CD14-positive monocyte (primary cell): ENCODE data around the gene GNRH2. TPM values are rescaled to one million over a fixed set of nuclear protein-coding genes. Genes with fewer than 3 reads are reported as not detected.
A peak's percentile ranks its signal among the peaks of the same experiment; 100 is the strongest.

Experiments
- DNase-seq, 3 donors: peaks; one replicate each; pipeline ENCODE4 v3.0.0-alpha.2; 2011 to 2022
- H2AFZ ChIP-seq: 2 replicates; pipeline ENCODE4 v1.6.0; 2012; ENCODE audit warnings: mild to moderate bottlenecking, low read depth, low read length, inconsistent platforms; ENCODE audit not compliant: insufficient read depth, poor library complexity, severe bottlenecking
- H3K27ac ChIP-seq, 2 donors: 1 replicate in 1 of 2; 2 replicates in 1 of 2; pipeline ENCODE4 v1.5.1; 2012 to 2013; ENCODE audit warnings: low read length in 2 of 2, control low read depth in 1 of 2, inconsistent platforms in 1 of 2, low read depth in 1 of 2, mild to moderate bottlenecking in 1 of 2
- H3K27me3 ChIP-seq, 2 donors: one replicate each; pipeline versions ENCODE4 v1.6.0 to v1.6.1; 2011 to 2013; ENCODE audit warnings: low read length in 2 of 2; ENCODE audit not compliant: control insufficient read depth in 2 of 2, insufficient read depth in 2 of 2
- H3K36me3 ChIP-seq, 2 donors: replicated peaks in 1 of 2; 1 replicate in 1 of 2; 2 replicates in 1 of 2; pipeline versions ENCODE4 v1.5.1 to v1.6.1; 2012 to 2013; ENCODE audit warnings: low read length in 2 of 2, control low read depth in 1 of 2, inconsistent platforms in 1 of 2, mild to moderate bottlenecking in 1 of 2; ENCODE audit not compliant: insufficient read depth in 2 of 2, control insufficient read depth in 1 of 2
- H3K4me1 ChIP-seq, 2 donors: 1 replicate in 1 of 2; 2 replicates in 1 of 2; pipeline versions ENCODE4 v1.5.1 to v1.6.1; 2012 to 2013; ENCODE audit warnings: low read length in 2 of 2, control low read depth in 1 of 2, inconsistent platforms in 1 of 2, mild to moderate bottlenecking in 1 of 2, moderate library complexity in 1 of 2; ENCODE audit not compliant: insufficient read depth in 2 of 2, control insufficient read depth in 1 of 2
- H3K4me2 ChIP-seq: replicated peaks from 2 replicates; pipeline ENCODE3; 2012; ENCODE audit warnings: low read length, moderate library complexity, mild to moderate bottlenecking; ENCODE audit not compliant: poor library complexity, severe bottlenecking; ENCODE audit errors: extremely low read depth
- H3K4me3 ChIP-seq, 3 experiments: fragments of 200-600 bp in 1 of 3; sonication (generic) in 1 of 3; replicated peaks in 1 of 3; 1 replicate in 2 of 3; 2 replicates in 1 of 3; pipeline ENCODE4 v1.5.1; 2011 to 2013; ENCODE audit warnings: low read length in 3 of 3, mild to moderate bottlenecking in 3 of 3, control low read depth in 2 of 3, low read depth in 2 of 3, inconsistent platforms in 1 of 3, moderate library complexity in 1 of 3
- H3K79me2 ChIP-seq: 2 replicates; pipeline ENCODE4 v1.6.0; 2012; ENCODE audit warnings: mild to moderate bottlenecking, control low read depth, inconsistent platforms, low read length, moderate library complexity; ENCODE audit not compliant: insufficient read depth
- H3K9ac ChIP-seq: 2 replicates; pipeline ENCODE4 v1.6.0; 2017; ENCODE audit warnings: low read length, mild to moderate bottlenecking; ENCODE audit not compliant: insufficient read depth, poor library complexity, severe bottlenecking
- H3K9me3 ChIP-seq, 2 donors: replicated peaks in 1 of 2; 1 replicate in 1 of 2; 2 replicates in 1 of 2; pipeline versions ENCODE4 v1.5.1 to v1.6.1; 2012 to 2013; ENCODE audit warnings: low read length in 2 of 2, control low read depth in 1 of 2; ENCODE audit not compliant: control insufficient read depth in 1 of 2, insufficient read depth in 1 of 2
- H4K20me1 ChIP-seq: 2 replicates; pipeline ENCODE4 v1.6.0; 2012; ENCODE audit warnings: mild to moderate bottlenecking, low read length, control low read depth, moderate library complexity; ENCODE audit not compliant: insufficient read depth
- H3K27ac Mint-ChIP-seq, 7 donors: one replicate each; pipeline ENCODE4 v1.8.0; 2020; ENCODE audit warnings: mild to moderate bottlenecking in 7 of 7, mixed read lengths in 7 of 7, moderate library complexity in 6 of 7, inconsistent platforms in 2 of 7
- H3K27me3 Mint-ChIP-seq, 3 donors: one replicate each; pipeline ENCODE4 v1.8.0; 2021 to 2022; ENCODE audit warnings: low read depth in 3 of 3, mild to moderate bottlenecking in 3 of 3, mixed read lengths in 3 of 3, moderate library complexity in 3 of 3, inconsistent platforms in 1 of 3
- H3K36me3 Mint-ChIP-seq, 2 donors: one replicate each; pipeline ENCODE4 v1.8.0; 2020; ENCODE audit warnings: mixed read lengths in 2 of 2, inconsistent platforms in 1 of 2, mild to moderate bottlenecking in 1 of 2
- H3K4me1 Mint-ChIP-seq: one replicate; pipeline ENCODE4 v1.8.0; 2020; ENCODE audit warnings: mild to moderate bottlenecking, mixed read lengths
- H3K4me3 Mint-ChIP-seq, 2 donors: one replicate each; pipeline ENCODE4 v1.8.0; 2020; ENCODE audit warnings: mild to moderate bottlenecking in 2 of 2, mixed read lengths in 2 of 2, moderate library complexity in 1 of 2
- H3K9me3 Mint-ChIP-seq, 7 donors: one replicate each; pipeline ENCODE4 v1.8.0; 2020 to 2022; ENCODE audit warnings: mixed read lengths in 7 of 7, mild to moderate bottlenecking in 6 of 7, moderate library complexity in 6 of 7, inconsistent platforms in 2 of 7
- CTCF ChIP-seq: fragments of 200-600 bp; IDR thresholded peaks from one replicate; pipeline ENCODE4 v1.8.0; 2022; ENCODE audit warnings: antibody characterized with exemption, mild to moderate bottlenecking
- WGBS: methylation state at CpG from one replicate; pipeline ENCODE4 v1.1.5; 2013; ENCODE audit warnings: missing lambda C conversion rate; ENCODE audit not compliant: insufficient coverage; 5-methylcytosine and 5-hydroxymethylcytosine counted together
- intact Hi-C, 2 donors: fragments of 100-400 bp; cut with micrococcal nuclease; formaldehyde crosslinking; loops; one replicate each; pipeline versions ENCODE4 v1.15.0 to v1.15.1; 2023
- polyA plus RNA-seq, 3 donors: library from polyadenylated mRNA; depleted of rRNA in 1 of 3; unstranded in 2 of 3; stranded (reverse) in 1 of 3; fragments of 300-500 nt in 2 of 3; fragments of >200 nt in 1 of 3; fragmentation: Illumina TruSeq in 2 of 3; gene quantifications; 1 replicate in 2 of 3; 2 replicates in 1 of 3; pipeline ENCODE4 v1.2.3, GENCODE V29; 2012 to 2021

GNRH2 gene
- polyA plus RNA-seq, 3 donors, result not detected

GRCh38 chr20:3081641-3082040 is 38.2 kb downstream of the GNRH2 start:
- Mint-ChIP-seq H3K27ac (no peak overlapping the region), H3K27me3 (peaks cover 56 to 74% (median 66%) of the 10 kb centered on the region in 3 donors)

GRCh38 chr20:3082306-3082951 is 39.0 kb downstream of the GNRH2 start:
- Mint-ChIP-seq H3K9me3 (peaks cover 0 to 24% (median 13%) of the 10 kb centered on the region in 7 donors), H3K4me3 (peak overlapping the region; percentile 67 to 72), H3K4me1 (peaks cover 30% of the 10 kb centered on the region), H3K27me3 (peaks cover 59 to 71% (median 66%) of the 10 kb centered on the region in 3 donors), H3K36me3 (peaks cover 0 to 9% of the 10 kb centered on the region in 2 donors), H3K27ac (no peak overlapping the region)
- no peak overlapping the region for H3K9ac ChIP-seq
- no peak for TF ChIP-seq CTCF
- peaks cover 26 to 66% of the 10 kb centered on the region in 2 donors for H3K27me3 ChIP-seq
- peak overlapping the region; percentile 46 for H2AFZ ChIP-seq
- no peak overlapping the region for H3K27ac ChIP-seq
- H3K4me3 ChIP-seq, result peak overlapping the region in 1 of 3 experiments; percentile 39
- H4K20me1 ChIP-seq, result no peaks in the 10 kb centered on the region
- H3K4me2 ChIP-seq, result peak overlapping the region; percentile 62
- 1% methylated on average over 59 of the region's 71 CpGs for WGBS
- no peak for DNase-seq
- H3K79me2 ChIP-seq, result no peaks in the 10 kb centered on the region
- intact Hi-C loops, result no loop called here
- no peaks in the 10 kb centered on the region for H3K36me3 ChIP-seq
- peaks cover 7 to 27% of the 10 kb centered on the region in 2 donors for H3K9me3 ChIP-seq
- H3K4me1 ChIP-seq, result peaks cover 26 to 31% of the 10 kb centered on the region in 2 donors

More at GRCh38 chr20:3081641-3082040, 38.2 kb downstream of the GNRH2 start:
- Mint-ChIP-seq H3K4me1 (peaks cover 37% of the 10 kb centered on the region), H3K4me3 (peak overlapping the region in 1 of 2 donors; percentile 72), H3K36me3 (peaks cover 0 to 9% of the 10 kb centered on the region in 2 donors), H3K9me3 (peaks cover 0 to 24% (median 13%) of the 10 kb centered on the region in 7 donors)
- no peaks in the 10 kb centered on the region for H3K79me2 ChIP-seq
- H3K27ac ChIP-seq, result no peak overlapping the region
- H2AFZ ChIP-seq, result no peak overlapping the region
- H3K9me3 ChIP-seq, result peaks cover 7 to 27% of the 10 kb centered on the region in 2 donors
- intact Hi-C loops, result no loop called here
- no peak for DNase-seq
- H3K27me3 ChIP-seq, result peaks cover 26 to 66% of the 10 kb centered on the region in 2 donors
- H3K4me1 ChIP-seq, result peaks cover 34 to 39% of the 10 kb centered on the region in 2 donors
- no peak overlapping the region for H3K4me2 ChIP-seq
- H3K4me3 ChIP-seq, result no peak overlapping the region
- H3K9ac ChIP-seq, result no peak overlapping the region
- 66% methylated on average over 11 of the region's 11 CpGs for WGBS
- no peaks in the 10 kb centered on the region for H3K36me3 ChIP-seq
- no peaks in the 10 kb centered on the region for H4K20me1 ChIP-seq
- TF ChIP-seq CTCF, result no peak
